ENCODE data around the gene BNIP5. TPM values are rescaled to one million over a fixed set of nuclear protein-coding genes. Genes with fewer than 3 reads are reported as not detected.

The BNIP5 gene
- total RNA-seq, 1 donor from 2014 or later = not detected

DNA sequence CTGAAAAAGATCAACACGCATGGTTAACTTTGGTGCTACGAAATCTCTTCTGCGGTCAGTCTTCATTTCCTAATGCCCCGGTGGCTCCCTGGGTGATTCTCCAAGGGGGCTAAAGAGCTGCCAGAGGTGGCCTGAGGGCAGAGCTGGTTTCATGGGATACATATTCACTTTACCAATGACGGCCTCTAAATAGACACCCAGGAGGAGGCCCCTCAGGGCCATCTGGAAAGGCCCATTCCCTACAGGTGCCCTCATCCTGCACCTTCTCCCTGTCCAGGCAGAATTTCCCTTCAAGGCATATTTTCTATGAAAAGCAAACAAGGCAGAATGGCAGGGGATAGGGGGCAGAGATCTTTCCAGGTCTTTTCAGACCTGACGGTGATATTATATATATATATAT is 12.5 kb downstream of the BNIP5 start:
- no peak for DNase-seq (ENCODE audit: low read depth in 2 of 2)

DNA sequence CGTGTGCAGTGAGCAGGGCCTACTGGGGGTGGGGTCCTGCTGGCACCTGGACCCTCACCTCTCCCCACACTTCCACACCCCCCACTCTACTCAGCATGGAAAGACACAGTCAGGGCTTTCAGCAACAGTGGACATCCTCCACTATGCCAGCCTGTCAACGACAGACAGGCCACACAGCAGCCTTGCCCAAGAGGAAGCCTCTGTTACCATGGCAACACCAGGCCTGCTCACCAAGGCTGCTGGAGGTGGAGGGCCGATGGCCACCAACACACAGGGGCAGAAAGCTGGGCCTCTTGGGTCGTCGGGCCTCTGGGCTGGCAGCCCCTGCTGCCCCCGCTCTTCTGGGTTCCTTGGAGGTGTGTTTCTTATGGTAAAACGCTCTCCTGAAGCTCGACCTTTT is 13.6 kb downstream of the BNIP5 start:
- peak in 1 of 2 donors; percentile 4 for DNase-seq (ENCODE audit: low read depth in 2 of 2)

DNA sequence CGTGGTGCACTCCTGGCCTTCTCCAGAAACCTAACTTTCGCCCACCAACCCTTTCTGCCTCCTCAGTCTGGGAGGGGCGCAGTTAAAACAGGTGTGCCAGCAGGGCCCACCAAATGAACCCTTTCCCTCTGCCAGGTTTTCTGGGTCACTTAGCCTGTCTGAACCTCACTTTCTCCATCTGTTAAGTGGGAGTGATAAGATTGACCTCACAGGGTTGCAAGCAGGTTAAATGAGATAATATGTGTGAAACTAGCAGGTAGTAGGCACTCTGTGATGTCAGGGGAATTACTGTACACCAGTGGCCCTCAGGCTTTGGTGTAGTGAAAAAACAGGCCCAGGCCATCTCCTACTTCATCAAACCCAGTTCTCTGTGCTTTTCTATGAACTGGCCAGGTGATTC is 14.1 kb downstream of the BNIP5 start:
- DNase-seq (ENCODE audit: low read depth in 2 of 2) = no peak

DNA sequence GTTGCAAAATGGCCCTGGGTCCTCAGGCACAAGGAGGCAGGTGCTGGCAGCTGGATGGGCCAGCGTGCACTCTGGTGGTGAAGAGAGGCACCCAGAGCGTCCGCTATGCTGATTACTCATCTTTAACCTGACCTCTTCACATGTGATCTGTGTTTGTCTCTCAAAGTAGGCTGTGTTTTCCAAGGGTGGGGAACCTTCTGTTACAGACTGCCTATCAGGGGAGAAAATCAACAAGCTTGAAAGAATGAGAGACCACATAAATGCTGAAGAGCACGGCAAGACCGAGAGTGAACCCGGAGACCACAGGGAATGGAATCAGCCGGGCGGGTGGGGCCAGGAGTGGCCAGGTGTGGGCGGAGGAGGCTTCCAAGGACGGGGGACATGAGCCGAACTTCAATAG is 16.2 kb downstream of the BNIP5 start:
- DNase-seq (ENCODE audit: low read depth in 2 of 2) = no peak

DNA sequence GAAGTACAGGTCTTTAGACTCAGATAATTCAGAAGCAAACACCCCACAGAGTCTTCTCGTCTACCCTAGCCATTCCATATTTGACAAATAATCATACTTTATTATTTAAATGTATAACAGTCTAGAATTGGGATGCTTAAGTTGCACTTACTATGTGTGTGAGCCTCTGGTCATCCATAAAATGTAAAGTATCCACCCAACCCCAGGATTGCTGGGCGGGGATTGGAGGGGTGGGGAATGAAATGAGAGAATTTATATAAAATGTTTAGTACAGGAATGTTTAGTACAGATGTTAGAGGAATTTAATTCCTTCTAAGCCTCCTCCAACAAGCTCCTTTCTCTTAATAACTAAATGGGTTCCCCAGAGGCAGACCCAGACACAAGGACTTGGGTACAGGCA is 16.9 kb downstream of the BNIP5 start:
- no peak for DNase-seq (ENCODE audit: low read depth in 2 of 2)

DNA sequence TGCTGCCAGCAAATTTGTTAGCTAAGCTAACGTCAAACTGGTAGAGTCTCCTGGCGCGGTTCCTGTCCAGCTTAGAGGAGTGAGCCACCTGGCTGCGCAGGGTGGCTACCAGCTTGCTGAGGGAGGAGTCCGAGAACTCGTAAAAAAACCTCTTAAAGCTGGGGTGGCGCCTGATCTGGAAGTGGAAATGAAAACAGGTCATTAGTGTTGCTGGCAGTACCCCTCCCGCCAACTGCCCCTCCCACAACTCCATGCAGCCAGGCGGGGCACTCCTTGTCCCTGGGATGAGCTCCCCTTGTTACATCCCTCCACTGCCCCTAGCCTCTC is 17.3 kb downstream of the BNIP5 start:
- DNase-seq (ENCODE audit: low read depth in 2 of 2) = no peak

DNA sequence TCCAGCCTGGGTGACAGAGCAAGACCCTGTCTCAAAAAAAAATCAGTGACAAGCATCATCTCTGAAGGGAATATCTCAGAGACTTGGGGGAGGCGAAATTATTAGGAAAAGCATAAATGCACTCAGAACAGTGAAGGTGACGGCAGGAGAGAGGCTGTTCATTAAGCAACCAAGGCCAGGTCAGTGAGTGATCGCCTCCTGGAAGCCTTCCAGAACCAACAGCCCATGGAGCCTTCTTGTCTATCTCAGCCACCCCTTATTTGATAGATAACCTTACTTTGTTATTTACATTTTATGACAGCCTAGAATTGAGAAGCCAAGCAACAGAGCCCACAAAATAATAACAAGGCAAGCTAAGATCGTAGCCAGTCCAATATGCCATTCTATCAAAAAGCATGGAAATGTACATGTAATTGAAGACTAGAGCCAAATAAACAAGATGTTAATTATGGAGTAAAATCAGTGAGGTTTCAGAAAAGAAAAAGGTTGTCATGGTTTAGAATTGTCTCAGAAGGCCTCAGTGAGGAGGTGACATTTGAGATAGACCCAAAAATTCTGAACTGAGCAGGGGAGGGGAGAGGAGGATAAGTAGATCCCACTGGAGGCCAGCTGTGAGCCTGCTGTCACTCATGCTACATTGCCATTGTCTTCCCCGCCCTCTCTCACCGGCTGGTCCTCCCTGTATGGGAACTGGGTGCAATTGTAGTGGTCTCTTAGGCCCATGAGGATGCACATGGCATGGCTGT is 17.8 kb downstream of the BNIP5 start:
- DNase-seq (ENCODE audit: low read depth in 2 of 2) = no peak

DNA sequence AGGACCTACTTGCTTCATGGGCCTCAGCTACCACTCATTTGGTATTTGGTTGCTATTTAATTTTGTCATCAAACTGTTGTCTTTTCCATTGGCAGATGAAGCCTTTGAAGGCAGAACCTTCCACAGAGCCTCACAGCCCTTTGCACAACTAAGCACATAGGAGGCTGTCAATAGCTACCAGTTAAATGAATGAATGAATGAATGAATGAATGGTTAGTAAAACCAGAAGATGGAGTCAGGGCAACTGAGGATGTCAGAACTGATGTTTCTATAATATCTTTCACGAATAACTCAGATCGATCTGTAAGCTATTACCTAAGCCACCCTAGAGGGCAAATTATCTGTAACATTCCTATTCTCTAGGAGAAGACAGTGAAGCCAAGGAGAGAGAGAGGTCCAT is 19.1 kb downstream of the BNIP5 start:
- no peak for DNase-seq (ENCODE audit: low read depth in 2 of 2)

DNA sequence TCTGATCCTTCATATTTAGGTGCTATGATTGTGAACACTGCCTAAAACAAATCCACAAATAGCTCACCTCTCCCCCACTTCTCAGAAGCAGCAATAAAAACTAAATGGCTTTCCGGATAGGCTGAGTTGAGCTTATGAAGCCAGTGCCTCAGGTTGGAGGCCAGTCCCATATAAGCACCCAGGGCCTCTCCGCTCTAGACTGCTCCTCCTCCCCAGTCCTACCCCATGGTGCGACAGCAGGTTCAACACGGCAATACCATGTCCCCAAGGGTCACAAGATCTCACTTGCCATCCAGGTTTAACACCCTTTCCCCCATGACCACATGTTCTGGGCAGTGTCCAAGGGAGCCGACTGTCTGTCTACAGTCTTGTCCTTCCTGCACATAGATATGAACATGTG is 20.8 kb downstream of the BNIP5 start:
- DNase-seq (ENCODE audit: low read depth in 2 of 2) = no peak

DNA sequence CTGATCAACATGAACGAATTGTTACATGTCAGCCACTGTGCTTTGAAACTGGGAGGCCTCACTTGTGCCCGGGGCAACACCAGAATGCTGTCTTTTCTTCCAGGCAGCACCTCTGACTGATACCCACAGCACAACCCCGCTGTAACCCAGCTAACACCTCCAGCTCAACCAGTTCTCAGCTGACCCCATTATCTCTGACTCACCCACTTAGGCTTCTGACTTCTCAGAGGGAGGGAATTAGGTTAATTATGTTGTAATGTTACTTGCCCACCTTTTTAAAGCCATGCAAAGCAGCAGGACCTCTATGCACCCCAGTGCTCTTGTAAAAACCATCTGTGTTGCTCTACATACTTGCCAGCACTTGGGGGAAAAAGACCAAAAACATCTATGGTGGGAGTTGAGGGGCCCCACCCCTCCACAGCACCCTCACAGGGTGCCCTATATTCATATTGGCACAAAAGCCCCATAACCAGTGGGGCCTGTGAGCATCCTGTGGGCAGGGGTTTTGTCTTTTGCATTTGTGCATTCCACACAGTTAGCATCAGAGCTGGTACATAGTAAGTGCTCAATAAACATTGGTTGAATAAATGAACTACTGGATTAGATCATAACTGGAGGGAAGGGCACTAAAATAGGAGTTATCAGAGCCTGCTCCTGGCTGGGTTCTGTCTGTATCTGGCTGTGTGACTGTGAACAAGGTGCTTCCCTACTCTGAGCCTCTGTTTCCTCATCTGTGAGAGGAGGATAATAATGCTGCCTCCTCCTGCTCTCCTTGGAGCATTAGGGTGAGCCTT is 22.3 kb downstream of the BNIP5 start:
- no peak for DNase-seq (ENCODE audit: low read depth in 2 of 2)

DNA sequence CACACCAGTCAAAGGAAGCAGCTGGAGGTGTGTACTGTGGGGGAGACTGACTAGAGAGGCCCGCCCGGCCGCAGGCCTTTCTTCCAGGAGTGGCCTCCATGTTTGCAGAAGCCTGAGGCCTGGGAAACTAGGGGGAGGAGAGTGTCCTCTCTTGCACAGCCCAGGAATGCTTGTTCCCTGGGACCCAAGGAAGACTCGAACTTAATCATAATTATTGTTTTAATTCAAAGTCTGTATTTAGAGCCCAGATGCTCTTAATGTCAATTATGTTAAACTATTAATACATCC is 23.1 kb downstream of the BNIP5 start:
- DNase-seq (ENCODE audit: low read depth in 2 of 2) = no peak

DNA sequence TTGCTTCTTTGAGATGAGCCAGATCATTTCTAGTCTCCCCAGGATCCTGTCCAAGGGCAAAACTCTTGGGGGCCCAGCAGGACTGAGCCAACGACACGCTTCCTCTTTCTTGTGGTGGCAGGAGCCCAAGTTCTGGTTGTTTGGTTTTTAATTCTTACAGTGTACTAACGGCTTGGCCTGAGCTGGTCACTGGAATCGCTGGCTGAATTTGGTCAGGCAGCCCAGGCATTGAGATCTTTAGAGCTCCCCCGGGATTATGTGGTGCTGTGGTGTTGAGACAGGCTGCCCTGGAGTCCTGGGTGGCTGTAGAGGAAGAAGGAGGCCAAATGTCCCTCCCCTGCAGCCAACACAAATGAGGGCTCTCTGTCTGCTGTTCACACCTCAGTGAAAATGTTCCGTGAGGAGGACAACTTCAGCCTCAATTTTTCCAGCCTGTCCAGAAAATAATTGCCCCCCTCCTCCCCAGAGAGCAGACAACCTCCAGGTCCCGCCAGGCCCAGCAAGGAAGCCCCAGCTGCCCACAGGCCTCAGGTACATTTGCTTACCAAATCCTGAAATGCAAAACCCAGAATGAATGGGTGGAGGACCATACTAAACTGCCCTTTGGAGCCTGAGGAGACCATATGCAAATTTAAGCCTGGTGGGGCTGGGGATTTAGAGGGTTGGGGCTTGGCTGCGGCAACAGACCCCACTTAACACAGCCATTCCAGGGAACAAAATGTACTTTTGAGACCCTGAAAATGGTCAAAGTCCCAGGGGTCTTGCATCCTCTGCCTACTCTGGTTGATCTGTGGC is 23.6 kb downstream of the BNIP5 start:
- no peak for DNase-seq (ENCODE audit: low read depth in 2 of 2)

DNA sequence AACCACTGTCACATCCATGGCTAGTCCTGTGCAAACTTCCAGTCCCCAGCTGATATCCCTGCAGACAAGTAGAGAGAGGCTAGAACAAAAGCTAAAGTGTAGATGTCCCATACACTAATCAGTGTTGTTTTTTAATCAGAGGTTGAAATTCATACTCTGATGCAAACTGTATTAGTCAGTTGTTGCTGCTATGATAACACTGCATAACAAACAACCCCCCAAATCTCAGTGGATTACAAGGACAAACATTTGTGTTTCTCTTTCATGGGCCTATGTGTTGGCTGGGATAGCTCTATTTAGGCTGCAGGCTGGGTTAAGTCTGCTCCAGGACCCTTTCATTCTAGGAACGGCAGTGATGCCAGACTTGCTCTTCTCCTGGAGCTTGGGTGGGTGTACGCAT is 26.8 kb downstream of the BNIP5 start:
- DNase-seq (ENCODE audit: low read depth in 2 of 2) = no peak

DNA sequence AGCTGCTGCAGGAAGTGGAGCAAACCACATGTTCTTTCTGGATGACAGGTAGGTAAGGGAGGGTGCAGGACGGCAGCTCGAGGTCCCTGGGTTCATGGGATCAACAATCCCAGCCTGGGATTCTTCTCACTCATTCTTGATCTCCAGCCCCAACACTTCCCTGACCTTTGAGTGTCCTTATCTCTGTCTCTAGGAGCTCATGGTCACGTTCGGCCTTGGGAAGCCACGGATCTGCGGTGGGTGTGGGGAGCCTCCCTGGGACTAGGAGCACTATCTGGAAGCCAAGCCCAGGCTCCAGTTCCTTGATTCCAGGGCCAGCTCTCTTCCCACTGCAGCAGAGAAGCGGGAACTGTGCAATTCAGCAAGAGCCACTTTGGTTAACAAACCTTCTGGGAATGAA is 27.5 kb downstream of the BNIP5 start:
- DNase-seq (ENCODE audit: low read depth in 2 of 2) = no peak

DNA sequence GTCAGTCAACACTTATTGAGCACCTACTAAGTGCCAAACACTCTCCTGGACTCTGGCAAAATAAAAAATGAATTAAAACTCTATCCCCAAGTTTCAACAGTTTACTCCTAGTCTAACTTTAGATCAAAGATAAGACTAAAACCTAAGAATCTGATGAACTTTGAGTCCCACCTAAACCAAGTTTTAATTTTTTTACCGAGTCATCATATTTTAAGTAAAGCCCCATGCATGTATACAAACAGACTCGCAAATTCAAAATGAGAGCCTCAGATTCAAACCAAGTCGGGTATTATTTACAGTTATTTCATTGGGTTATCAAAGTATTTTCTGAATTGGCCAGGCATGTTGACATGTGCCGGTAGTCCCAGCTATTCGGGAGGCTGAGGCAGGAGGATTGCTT is 28.2 kb downstream of the BNIP5 start:
- DNase-seq (ENCODE audit: low read depth in 2 of 2) = no peak

DNA sequence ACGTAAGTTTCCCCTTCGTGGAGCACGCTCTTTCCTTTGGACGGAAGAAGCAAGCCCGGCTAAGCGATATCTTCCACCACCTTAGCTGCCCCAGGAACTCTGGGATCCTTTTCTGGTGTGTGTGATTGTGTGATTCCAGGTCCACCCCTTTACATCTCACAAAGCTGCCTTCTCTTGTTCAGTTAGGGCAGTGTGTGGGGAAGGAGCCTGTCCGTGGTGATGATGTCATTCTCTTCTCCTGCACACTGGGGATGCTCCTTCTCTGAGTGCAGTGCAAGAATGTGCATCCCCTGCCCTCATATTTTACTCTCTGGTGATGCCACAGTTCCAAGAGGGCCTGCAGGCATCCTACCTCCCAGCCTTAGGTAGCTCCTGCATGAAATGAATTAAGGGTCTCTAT is 30.3 kb downstream of the BNIP5 start:
- no peak for DNase-seq (ENCODE audit: low read depth in 2 of 2)

DNA sequence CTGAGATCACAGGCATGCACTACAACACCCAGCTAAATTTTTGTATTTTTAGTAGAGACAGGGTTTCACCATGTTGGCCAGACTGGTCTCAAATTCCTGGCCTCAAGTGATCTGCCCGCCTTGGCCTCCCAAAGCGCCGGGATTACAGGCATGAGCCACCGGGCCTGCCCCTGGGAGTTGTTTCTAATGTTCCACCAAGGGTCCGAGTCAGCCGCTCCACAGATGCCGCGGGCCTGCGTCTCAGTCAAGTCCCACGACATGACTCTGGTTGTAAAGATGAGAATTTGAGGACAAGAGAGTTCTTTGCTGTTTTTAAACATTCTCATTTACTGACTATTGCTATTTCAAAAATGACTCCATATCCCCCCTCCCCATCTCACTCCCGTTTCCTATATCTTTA is 30.8 kb downstream of the BNIP5 start:
- DNase-seq (ENCODE audit: low read depth in 2 of 2) = no peak

DNA sequence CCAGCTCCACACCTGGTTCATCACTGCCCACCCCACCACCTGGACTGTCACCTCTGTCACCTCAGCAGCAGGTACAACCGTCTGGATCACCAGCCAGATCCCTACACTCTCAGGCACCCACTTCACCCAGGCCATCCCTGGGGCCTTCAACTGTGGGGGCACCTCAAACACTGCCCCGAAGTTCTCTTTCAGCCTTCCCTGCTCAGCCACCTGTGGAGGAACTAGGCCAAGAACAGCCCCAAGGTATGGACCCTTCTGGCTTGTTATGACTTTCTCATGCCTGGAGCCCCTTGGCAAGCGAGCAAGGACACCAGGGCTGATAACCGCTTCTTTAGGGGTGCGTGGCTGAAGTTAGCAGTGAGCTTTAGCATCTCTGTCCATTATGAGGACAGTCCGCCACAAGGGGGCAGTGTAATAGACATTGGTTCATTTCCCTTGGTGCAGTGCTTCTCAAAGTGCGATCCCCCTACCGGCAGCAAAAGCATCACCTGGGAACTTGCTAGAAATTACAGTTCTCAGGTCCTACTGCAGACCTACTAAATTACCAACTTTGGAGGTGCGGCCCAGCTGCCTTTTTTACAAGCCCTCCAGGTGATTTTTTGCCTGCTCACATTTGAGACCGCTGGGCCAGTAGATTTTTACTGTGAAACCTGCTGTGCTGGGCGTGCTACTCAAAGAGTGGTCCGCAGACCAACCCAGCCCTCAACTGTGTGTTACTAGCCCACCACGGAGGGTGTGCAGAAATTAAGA is 34.3 kb downstream of the BNIP5 start:
- peak; percentile 86 to 90 for DNase-seq (ENCODE audit: low read depth in 2 of 2)

DNA sequence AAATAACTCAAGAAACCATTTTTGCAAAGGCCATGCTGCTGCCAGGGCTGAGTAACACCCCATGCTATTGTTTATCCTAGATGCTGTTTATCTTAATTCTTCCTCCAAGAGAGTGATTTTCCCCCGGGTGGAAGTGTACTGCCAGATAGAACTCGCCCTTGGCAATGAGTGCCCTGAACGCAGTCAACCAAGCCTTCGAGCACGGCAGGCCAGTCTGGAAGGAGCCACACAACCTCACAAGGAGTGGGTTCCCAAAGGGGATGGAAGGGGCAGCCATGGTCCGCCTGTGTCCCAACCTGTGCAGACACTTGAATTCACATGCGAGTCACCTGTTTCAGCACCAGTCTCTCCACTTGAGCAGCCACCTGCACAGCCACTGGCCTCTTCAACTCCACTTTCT is 34.9 kb downstream of the BNIP5 start:
- DNase-seq (ENCODE audit: low read depth in 2 of 2) = no peak

DNA sequence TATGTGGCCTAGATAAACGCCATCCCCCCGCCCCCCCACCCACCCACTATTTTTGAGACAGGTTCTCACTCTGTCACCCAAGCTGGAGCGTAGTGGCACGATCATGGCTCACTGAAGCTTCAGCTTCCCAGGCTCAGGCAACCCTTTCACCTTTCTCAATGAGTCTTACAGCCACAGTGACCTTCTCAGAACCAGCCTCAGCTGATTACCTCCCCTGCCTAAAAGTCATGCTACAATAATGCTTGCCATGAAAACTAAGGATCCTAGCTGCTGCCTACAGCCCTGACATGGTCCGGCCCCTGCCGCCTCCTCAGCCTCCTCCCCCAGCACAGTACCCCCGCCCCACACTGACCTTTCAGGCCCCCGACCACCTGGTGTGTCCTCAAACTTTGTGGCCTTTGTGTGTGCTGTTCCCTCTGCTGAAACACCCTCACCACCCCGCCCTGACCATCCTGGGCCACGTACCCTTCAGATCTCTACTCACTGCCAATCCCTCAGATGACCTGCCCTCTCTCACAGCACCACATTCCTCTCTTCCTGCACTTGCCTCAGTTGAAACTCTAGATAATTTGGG is 35.5 kb downstream of the BNIP5 start:
- DNase-seq (ENCODE audit: low read depth in 2 of 2) = no peak

DNA sequence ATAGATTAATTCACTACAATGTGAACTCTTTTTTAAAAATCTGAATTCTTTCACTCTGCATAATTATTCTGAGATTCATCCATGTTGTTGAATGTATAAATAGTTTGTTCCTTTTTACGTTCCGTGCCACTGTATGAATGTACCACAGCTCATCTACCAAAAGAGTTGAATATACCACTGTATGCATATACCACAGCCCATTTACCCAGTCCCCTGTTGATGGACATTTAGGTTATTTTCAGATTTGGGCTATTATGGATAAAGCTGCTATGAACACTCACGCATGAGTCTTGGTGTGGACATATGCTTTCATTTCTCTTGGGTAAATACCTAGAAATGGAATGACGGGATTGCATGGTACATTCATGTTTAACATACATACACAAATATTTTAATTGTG is 38.7 kb downstream of the BNIP5 start:
- DNase-seq (ENCODE audit: low read depth in 2 of 2) = no peak

DNA sequence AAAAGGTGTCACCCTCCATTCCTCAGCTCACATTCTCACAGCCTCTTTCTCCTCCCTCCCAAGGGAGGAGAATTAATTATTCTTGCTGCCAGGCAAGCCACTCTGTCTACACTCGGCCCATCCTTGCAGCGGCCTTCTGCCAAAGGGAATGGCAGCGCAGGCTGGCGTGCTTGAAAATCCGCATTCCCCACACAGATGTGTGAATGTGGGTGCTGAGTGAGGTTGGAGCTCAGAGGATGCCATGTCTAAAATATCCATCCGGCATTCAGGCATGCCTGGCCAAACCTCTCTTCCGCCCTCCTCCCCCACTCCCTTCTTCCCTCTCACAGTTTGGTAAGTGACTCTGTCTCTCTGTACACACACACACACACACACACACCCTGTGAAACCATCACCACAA is 39.2 kb downstream of the BNIP5 start:
- no peak for DNase-seq (ENCODE audit: low read depth in 2 of 2)

Data from dermis microvascular lymphatic vessel endothelial cell (primary cell).